B cell (primary cell): ENCODE results near the gene FGF18. TPM values are rescaled to one million over a fixed set of nuclear protein-coding genes. Genes with fewer than 3 reads are reported as not detected.

ENCODE experiments used
- ATAC-seq: fragments of 200-7000 bp; cut with Tn5 transposase; one replicate; pipeline ENCODE4 v1.10.0; 2021; ENCODE audit warnings: low read depth, mild to moderate bottlenecking, moderate number of reproducible peaks, moderate library complexity
- CTCF ChIA-PET: fragments of 350-600 bp; sonication (Branson Sonifier 250); formaldehyde crosslinking; loops from one replicate; lab custom pipeline; 2021; ENCODE audit warnings: antibody characterized with exemption, inconsistent platforms; lab: Charles Lee
- POLR2A ChIA-PET: fragments of 350-600 bp; sonication (Branson Sonifier 250); formaldehyde crosslinking; loops from one replicate; lab custom pipeline; 2021; ENCODE audit warnings: antibody characterized with exemption; lab: Charles Lee
- DNase-seq: peaks from one replicate; pipeline ENCODE4 v3.0.0; 2013
- H2AFZ ChIP-seq: 2 replicates; pipeline ENCODE4 v1.6.1; 2012; ENCODE audit warnings: mild to moderate bottlenecking, low read depth, low read length; ENCODE audit not compliant: insufficient read depth, poor library complexity, severe bottlenecking
- H3K27ac ChIP-seq, 2 donors: 1 replicate in 1 of 2; 2 replicates in 1 of 2; pipeline ENCODE4 v1.5.1; 2012 to 2013; ENCODE audit warnings: low read length in 2 of 2, mild to moderate bottlenecking in 2 of 2, moderate library complexity in 1 of 2
- H3K27me3 ChIP-seq, 4 experiments: fragments of 200-600 bp in 1 of 4; sonication (generic) in 1 of 4; replicated peaks in 1 of 4; 1 replicate in 2 of 4; 2 replicates in 2 of 4; pipeline versions ENCODE4 v1.6.1 to v1.7.0; 2013 to 2016; ENCODE audit warnings: low read length in 3 of 4, mild to moderate bottlenecking in 2 of 4, mixed read lengths in 1 of 4, moderate library complexity in 1 of 4; ENCODE audit not compliant: insufficient read depth in 4 of 4, control insufficient read depth in 3 of 4; ENCODE audit errors: control extremely low read depth in 1 of 4
- H3K36me3 ChIP-seq, 2 experiments: replicated peaks in 1 of 2; 1 replicate in 1 of 2; 2 replicates in 1 of 2; pipeline versions ENCODE4 v1.6.1 to v1.7.1; 2013; ENCODE audit warnings: low read length in 1 of 2; ENCODE audit not compliant: insufficient read depth in 2 of 2, control insufficient read depth in 1 of 2; ENCODE audit errors: control extremely low read depth in 1 of 2, extremely low read depth in 1 of 2
- H3K4me1 ChIP-seq, 2 donors: fragments of 200-600 bp in 1 of 2; sonication (generic) in 1 of 2; 1 replicate in 1 of 2; 2 replicates in 1 of 2; pipeline versions ENCODE4 v1.5.1 to v1.6.1; 2013 to 2017; ENCODE audit warnings: low read length in 2 of 2; ENCODE audit not compliant: control insufficient read depth in 2 of 2, insufficient read depth in 2 of 2
- H3K4me2 ChIP-seq: replicated peaks from 2 replicates; pipeline ENCODE3; 2012; ENCODE audit warnings: mild to moderate bottlenecking, low read depth, low read length; ENCODE audit not compliant: poor library complexity, severe bottlenecking
- H3K4me3 ChIP-seq, 5 experiments: fragments of 200-600 bp in 1 of 5; sonication (generic) in 1 of 5; 1 replicate in 3 of 5; 2 replicates in 2 of 5; pipeline versions ENCODE4 v1.5.1 to v1.7.0; 2011 to 2016; ENCODE audit warnings: low read length in 4 of 5, mild to moderate bottlenecking in 4 of 5, low read depth in 2 of 5, control low read depth in 1 of 5, moderate library complexity in 1 of 5; ENCODE audit not compliant: insufficient read depth in 1 of 5; ENCODE audit errors: control extremely low read depth in 1 of 5, extremely low read depth in 1 of 5
- H3K79me2 ChIP-seq: fragments of 200-600 bp; sonication (generic); one replicate; pipeline ENCODE4 v1.6.0; 2016; ENCODE audit warnings: low read length; ENCODE audit not compliant: control insufficient read depth, insufficient read depth
- H3K9ac ChIP-seq: fragments of 200-600 bp; sonication (generic); 2 replicates; pipeline ENCODE4 v1.6.1; 2017; ENCODE audit warnings: mild to moderate bottlenecking, low read length, moderate library complexity
- H3K9me3 ChIP-seq, 3 donors: one replicate each; pipeline versions ENCODE4 v1.6.1 to v1.7.1; 2013; ENCODE audit warnings: low read length in 2 of 3; ENCODE audit not compliant: control insufficient read depth in 2 of 3, insufficient read depth in 1 of 3; ENCODE audit errors: control extremely low read depth in 1 of 3
- H4K20me1 ChIP-seq: 2 replicates; pipeline ENCODE4 v1.6.0; 2012; ENCODE audit warnings: mild to moderate bottlenecking, low read length; ENCODE audit not compliant: insufficient read depth, control insufficient read depth, poor library complexity, severe bottlenecking
- H3K27ac Mint-ChIP-seq: one replicate; pipeline ENCODE4 v1.8.0; 2021; ENCODE audit warnings: mixed read lengths
- H3K27me3 Mint-ChIP-seq: one replicate; pipeline ENCODE4 v1.8.0; 2021; ENCODE audit warnings: mixed read lengths
- H3K4me1 Mint-ChIP-seq: one replicate; pipeline ENCODE4 v1.8.0; 2021; ENCODE audit warnings: mixed read lengths
- H3K4me3 Mint-ChIP-seq: one replicate; pipeline ENCODE4 v1.8.0; 2021; ENCODE audit warnings: mixed read lengths
- H3K9me3 Mint-ChIP-seq: one replicate; pipeline ENCODE4 v1.8.0; 2022; ENCODE audit warnings: mixed read lengths; ENCODE audit not compliant: insufficient read depth
- EZH2 ChIP-seq: IDR thresholded peaks from 2 replicates; pipeline ENCODE4 v1.6.1; 2012; ENCODE audit warnings: borderline replicate concordance, low read depth, mild to moderate bottlenecking, moderate library complexity, low read length; ENCODE audit not compliant: insufficient read depth, poor library complexity, severe bottlenecking
- WGBS: methylation state at CpG from one replicate; pipeline ENCODE4 v1.1.5; 2013; ENCODE audit warnings: missing lambda C conversion rate; ENCODE audit not compliant: insufficient coverage; 5-methylcytosine and 5-hydroxymethylcytosine counted together
- intact Hi-C: fragments of 100-400 bp; cut with micrococcal nuclease; formaldehyde crosslinking; loops from one replicate; pipeline ENCODE4 v1.10.0; 2022
- polyA plus RNA-seq: library from polyadenylated mRNA; depleted of rRNA; stranded (reverse); fragments of >200 nt; gene quantifications from 2 replicates; pipeline ENCODE4 v1.2.3, GENCODE V29; 2012
- total RNA-seq, 2 donors: library from RNA; stranded (reverse); fragments of 120-200 nt in 1 of 2; gene quantifications; 1 replicate in 1 of 2; 2 replicates in 1 of 2; pipeline versions ENCODE4 v1.2.3 to v1.2.4, GENCODE V29; 2013 to 2022
- TF ChIP-seq, protein P1 (sequence below): fragments of 200-600 bp; IDR thresholded peaks from one replicate; pipeline ENCODE4 v1.8.0; 2022; ENCODE audit warnings: antibody characterized with exemption, mild to moderate bottlenecking

FGF18 gene
- total and polyA plus RNA-seq, 2 donors (not counting 1 experiment from before 2014, with no cell fraction given), result 0.06 to 0.15 TPM

DNA sequence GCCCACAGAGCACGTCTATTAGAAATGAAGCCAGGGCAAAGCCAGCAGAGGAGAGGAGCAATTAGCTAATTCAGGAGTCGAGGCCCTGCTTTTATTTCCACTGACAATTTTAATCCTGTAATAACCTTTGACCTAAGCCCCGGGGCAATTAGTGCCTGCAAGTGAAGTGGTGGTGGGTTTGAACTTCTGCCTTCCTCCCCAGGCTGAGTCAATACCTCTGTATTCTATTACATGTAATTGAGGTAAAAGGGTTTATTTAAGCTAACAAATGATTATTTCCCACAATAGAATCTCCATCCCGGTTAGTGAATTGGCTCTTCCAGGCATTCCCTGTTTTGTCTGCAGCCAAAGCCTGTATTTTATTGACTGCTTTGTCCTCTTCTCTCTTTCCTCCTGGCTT lies 49.9 kb downstream of the FGF18 start:
- no peak overlapping the region for H3K27ac Mint-ChIP-seq
- intact Hi-C loops, result no loop called here
- Histone ChIP-seq H3K4me2 (no peak overlapping the region), H3K4me3 (no peak overlapping the region), H3K9me3 (peaks cover 0 to 4% (median 0%) of the 10 kb centered on the region in 3 donors), H2AFZ (no peak overlapping the region), H3K9ac (no peak overlapping the region), H3K27me3 (peaks cover 0 to 5% (median 0%) of the 10 kb centered on the region in 4 experiments), H4K20me1 (no peaks in the 10 kb centered on the region), H3K36me3 (no peaks in the 10 kb centered on the region), H3K79me2 (no peaks in the 10 kb centered on the region), H3K27ac (no peak overlapping the region), H3K4me1 (no peaks in the 10 kb centered on the region)
- POLR2A ChIA-PET, result no interaction called here
- DNase-seq (no peak), ATAC-seq (no peak)
- no peak overlapping the region for H3K4me3 Mint-ChIP-seq
- 83% methylated on average over 2 of the region's 4 CpGs for WGBS
- peaks cover 25% of the 10 kb centered on the region for H3K27me3 Mint-ChIP-seq
- TF ChIP-seq, protein P1, sequence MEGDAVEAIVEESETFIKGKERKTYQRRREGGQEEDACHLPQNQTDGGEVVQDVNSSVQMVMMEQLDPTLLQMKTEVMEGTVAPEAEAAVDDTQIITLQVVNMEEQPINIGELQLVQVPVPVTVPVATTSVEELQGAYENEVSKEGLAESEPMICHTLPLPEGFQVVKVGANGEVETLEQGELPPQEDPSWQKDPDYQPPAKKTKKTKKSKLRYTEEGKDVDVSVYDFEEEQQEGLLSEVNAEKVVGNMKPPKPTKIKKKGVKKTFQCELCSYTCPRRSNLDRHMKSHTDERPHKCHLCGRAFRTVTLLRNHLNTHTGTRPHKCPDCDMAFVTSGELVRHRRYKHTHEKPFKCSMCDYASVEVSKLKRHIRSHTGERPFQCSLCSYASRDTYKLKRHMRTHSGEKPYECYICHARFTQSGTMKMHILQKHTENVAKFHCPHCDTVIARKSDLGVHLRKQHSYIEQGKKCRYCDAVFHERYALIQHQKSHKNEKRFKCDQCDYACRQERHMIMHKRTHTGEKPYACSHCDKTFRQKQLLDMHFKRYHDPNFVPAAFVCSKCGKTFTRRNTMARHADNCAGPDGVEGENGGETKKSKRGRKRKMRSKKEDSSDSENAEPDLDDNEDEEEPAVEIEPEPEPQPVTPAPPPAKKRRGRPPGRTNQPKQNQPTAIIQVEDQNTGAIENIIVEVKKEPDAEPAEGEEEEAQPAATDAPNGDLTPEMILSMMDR, result no peak
- no peak for TF ChIP-seq EZH2
- H3K9me3 Mint-ChIP-seq, result no peaks in the 10 kb centered on the region
- CTCF ChIA-PET, result no interaction called here
- no peaks in the 10 kb centered on the region for H3K4me1 Mint-ChIP-seq

GRCh38 chr5:171470420-171470819 lies 51.0 kb downstream of the FGF18 start:
- WGBS, result 81% methylated on average over 6 of the region's 15 CpGs
- peaks cover 16% of the 10 kb centered on the region for H3K27me3 Mint-ChIP-seq
- Histone ChIP-seq H3K36me3 (no peaks in the 10 kb centered on the region), H4K20me1 (no peaks in the 10 kb centered on the region), H3K4me3 (no peak overlapping the region), H3K9me3 (peaks cover 0 to 4% (median 0%) of the 10 kb centered on the region in 3 donors), H2AFZ (no peak overlapping the region), H3K27ac (no peak overlapping the region), H3K4me2 (no peak overlapping the region), H3K9ac (no peak overlapping the region), H3K27me3 (peaks cover 0 to 5% (median 0%) of the 10 kb centered on the region in 4 experiments), H3K4me1 (no peaks in the 10 kb centered on the region), H3K79me2 (no peaks in the 10 kb centered on the region)
- intact Hi-C loops, result no loop called here
- ChIA-PET POLR2A (no interaction called here), CTCF (interaction anchor here (0.7 kb wide), 1 partner anchor 337 kb away, joined by 6 read pairs; no protein-coding TSS in a partner anchor)
- H3K4me3 Mint-ChIP-seq, result no peak overlapping the region
- DNase-seq, result no peak
- no peak overlapping the region for H3K27ac Mint-ChIP-seq
- TF ChIP-seq, protein P1, result no peak
- no peak for TF ChIP-seq EZH2
- no peaks in the 10 kb centered on the region for H3K4me1 Mint-ChIP-seq
- no peaks in the 10 kb centered on the region for H3K9me3 Mint-ChIP-seq
- ATAC-seq, result no peak
